Activated CD4-positive, alpha-beta T cell treated with anti-CD3 and anti-CD28 coated beads for 4 hours (primary cell): ENCODE results near the gene SMCO4.

Source experiments
- DNase-seq, 2 donors: peaks; one replicate each; pipeline ENCODE4 v3.0.0-alpha.2; 2020

SMCO4 gene

GRCh38 chr11:93526641-93527583 is 16.3 kb downstream of the SMCO4 start:
- no peak for DNase-seq

GRCh38 chr11:93526346-93526633 is 16.9 kb downstream of the SMCO4 start:
- no peak for DNase-seq

- no peak for DNase-seq
These were observed 17.4 kb downstream of the SMCO4 start for GRCh38 chr11:93525601-93526345.

GRCh38 chr11:93524858-93525257 is 18.3 kb downstream of the SMCO4 start:
- no peak for DNase-seq

GRCh38 chr11:93524173-93524536 is 19.0 kb downstream of the SMCO4 start:
- DNase-seq: no peak

GRCh38 chr11:93520726-93521509 is 22.3 kb downstream of the SMCO4 start:
- DNase-seq: no peak

GRCh38 chr11:93519179-93519578 is 24.0 kb downstream of the SMCO4 start:
- DNase-seq: no peak

- no peak for DNase-seq
These were observed 25.1 kb downstream of the SMCO4 start for GRCh38 chr11:93518081-93518480.

GRCh38 chr11:93517611-93518010 is 25.6 kb downstream of the SMCO4 start:
- DNase-seq: no peak

- DNase-seq: no peak
These were observed 26.1 kb downstream of the SMCO4 start for GRCh38 chr11:93517041-93517440.

- no peak for DNase-seq
These were observed 27.7 kb downstream of the SMCO4 start for GRCh38 chr11:93515441-93516025.

GRCh38 chr11:93514712-93515111 is 28.5 kb downstream of the SMCO4 start:
- DNase-seq: no peak

- DNase-seq: no peak
These were observed 29.4 kb downstream of the SMCO4 start for GRCh38 chr11:93513772-93514171.

GRCh38 chr11:93512949-93513667 is 30.1 kb downstream of the SMCO4 start:
- no peak for DNase-seq

- no peak for DNase-seq
These were observed 31.1 kb downstream of the SMCO4 start for GRCh38 chr11:93512073-93512475.

- no peak for DNase-seq
These were observed 32.9 kb downstream of the SMCO4 start for GRCh38 chr11:93510196-93510873.

- no peak for DNase-seq
These were observed 35.7 kb downstream of the SMCO4 start for GRCh38 chr11:93507517-93507916.

GRCh38 chr11:93505703-93506102 is 37.5 kb downstream of the SMCO4 start:
- DNase-seq: no peak

- DNase-seq: no peak
These were observed 38.8 kb downstream of the SMCO4 start for GRCh38 chr11:93504110-93505095.

GRCh38 chr11:93501856-93502255 is 41.3 kb downstream of the SMCO4 start:
- no peak for DNase-seq

GRCh38 chr11:93500759-93501158 is 42.4 kb downstream of the SMCO4 start:
- DNase-seq: no peak
